ENCODE data around the gene HSF2. TPM values are rescaled to one million over a fixed set of nuclear protein-coding genes. Genes with fewer than 3 reads are reported as not detected.

Gene HSF2
- total and polyA plus RNA-seq, 2 of the 13 experiments (the other 11 are each of a cell fraction or from before 2014, with no cell fraction given), result 24.8 to 26.4 TPM

GRCh38 chr6:122471107-122472021 lies 71.9 kb downstream of the HSF2 start, which contains the start of gene SERINC1 (continued):
- TF ChIP-seq ZNF761 (CRISPR knock-in tag; conservative IDR thresholded peaks at IDR 0.05), result 0 out of 2 replicates have a peak, but pooled peaks have one; percentile 88
- TF ChIP-seq NCOA5 (CRISPR knock-in tag; IDR thresholded peaks at IDR 0.05), result no peak
- peak; percentile 87 for TF ChIP-seq GABPA (IDR thresholded peaks at IDR 0.05; ENCODE audit: low read depth, low read length)
- TF ChIP-seq GABPA (CRISPR knock-in tag; IDR thresholded peaks at IDR 0.05; ENCODE audit: low read depth), result peak; percentile 99
- TF ChIP-seq STAG1 (CRISPR knock-in tag; IDR thresholded peaks at IDR 0.05), result no peak
- TF ChIP-seq ZNF343 (CRISPR knock-in tag; IDR thresholded peaks at IDR 0.05), result 0 out of 2 replicates have a peak, but pooled peaks have one; percentile 87
- TF ChIP-seq, protein P1, sequence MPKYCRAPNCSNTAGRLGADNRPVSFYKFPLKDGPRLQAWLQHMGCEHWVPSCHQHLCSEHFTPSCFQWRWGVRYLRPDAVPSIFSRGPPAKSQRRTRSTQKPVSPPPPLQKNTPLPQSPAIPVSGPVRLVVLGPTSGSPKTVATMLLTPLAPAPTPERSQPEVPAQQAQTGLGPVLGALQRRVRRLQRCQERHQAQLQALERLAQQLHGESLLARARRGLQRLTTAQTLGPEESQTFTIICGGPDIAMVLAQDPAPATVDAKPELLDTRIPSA (CRISPR knock-in tag; IDR thresholded peaks at IDR 0.05; ENCODE audit: borderline replicate concordance), result no peak; the same call in 1 of the 2 replicates
- no peak for TF ChIP-seq SIN3B (IDR thresholded peaks at IDR 0.05; ENCODE audit: low read length)
- TF ChIP-seq ARNT (IDR thresholded peaks at IDR 0.05), result no peak
- TF ChIP-seq RBFOX2 (IDR thresholded peaks at IDR 0.05; ENCODE audit: low read depth, low read length), result peak; percentile 80
- TF ChIP-seq NFYC (CRISPR knock-in tag; IDR thresholded peaks at IDR 0.05), result peak; percentile 23; the same call in 1 of the 2 replicates
- TF ChIP-seq, protein P2, sequence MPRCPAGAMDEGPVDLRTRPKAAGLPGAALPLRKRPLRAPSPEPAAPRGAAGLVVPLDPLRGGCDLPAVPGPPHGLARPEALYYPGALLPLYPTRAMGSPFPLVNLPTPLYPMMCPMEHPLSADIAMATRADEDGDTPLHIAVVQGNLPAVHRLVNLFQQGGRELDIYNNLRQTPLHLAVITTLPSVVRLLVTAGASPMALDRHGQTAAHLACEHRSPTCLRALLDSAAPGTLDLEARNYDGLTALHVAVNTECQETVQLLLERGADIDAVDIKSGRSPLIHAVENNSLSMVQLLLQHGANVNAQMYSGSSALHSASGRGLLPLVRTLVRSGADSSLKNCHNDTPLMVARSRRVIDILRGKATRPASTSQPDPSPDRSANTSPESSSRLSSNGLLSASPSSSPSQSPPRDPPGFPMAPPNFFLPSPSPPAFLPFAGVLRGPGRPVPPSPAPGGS (CRISPR knock-in tag; IDR thresholded peaks at IDR 0.05), result no peak; the same call in 1 of the 2 replicates
- TF ChIP-seq ZBTB2 (CRISPR knock-in tag; IDR thresholded peaks at IDR 0.05; ENCODE audit: low read depth), result no peak
- no peak for TF ChIP-seq ZNF20 (CRISPR knock-in tag; IDR thresholded peaks at IDR 0.05)
- TF ChIP-seq TARDBP (CRISPR knock-in tag; IDR thresholded peaks at IDR 0.05), result peak; percentile 52
- TF ChIP-seq DMAP1 (CRISPR knock-in tag; IDR thresholded peaks at IDR 0.05), result peak; percentile 92; the same call in 1 of the 2 replicates
- no peak for TF ChIP-seq PCBP2 (optimal IDR thresholded peaks at IDR 0.05; ENCODE audit: low read depth, low read length, poor library complexity, severe bottlenecking)
- TF ChIP-seq, protein P3, sequence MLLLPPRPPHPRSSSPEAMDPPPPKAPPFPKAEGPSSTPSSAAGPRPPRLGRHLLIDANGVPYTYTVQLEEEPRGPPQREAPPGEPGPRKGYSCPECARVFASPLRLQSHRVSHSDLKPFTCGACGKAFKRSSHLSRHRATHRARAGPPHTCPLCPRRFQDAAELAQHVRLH (CRISPR knock-in tag; IDR thresholded peaks at IDR 0.05; ENCODE audit: borderline replicate concordance, low read depth), result peak; percentile 59; the same call in 1 of the 2 replicates
- TF ChIP-seq ZNF232 (CRISPR knock-in tag; IDR thresholded peaks at IDR 0.05; ENCODE audit: borderline replicate concordance), result 0 out of 2 replicates have a peak, but pooled peaks have one; percentile 68
- TF ChIP-seq ZNF570 (CRISPR knock-in tag; IDR thresholded peaks at IDR 0.05; ENCODE audit: borderline replicate concordance), result peak; percentile 78; the same call in 1 of the 2 replicates
- peak; percentile 79 for TF ChIP-seq SP4 (CRISPR knock-in tag; IDR thresholded peaks at IDR 0.05)
- TF ChIP-seq SALL1 (CRISPR knock-in tag; IDR thresholded peaks at IDR 0.05), result peak; percentile 87
- TF ChIP-seq HOXA9 (CRISPR knock-in tag; IDR thresholded peaks at IDR 0.05; ENCODE audit: borderline replicate concordance), result no peak
- TF ChIP-seq GPN1 (CRISPR knock-in tag; IDR thresholded peaks at IDR 0.05; ENCODE audit: borderline replicate concordance), result no peak
- no peak for TF ChIP-seq ZFP82 (CRISPR knock-in tag; IDR thresholded peaks at IDR 0.05; ENCODE audit: borderline replicate concordance)
- TF ChIP-seq, protein P4, sequence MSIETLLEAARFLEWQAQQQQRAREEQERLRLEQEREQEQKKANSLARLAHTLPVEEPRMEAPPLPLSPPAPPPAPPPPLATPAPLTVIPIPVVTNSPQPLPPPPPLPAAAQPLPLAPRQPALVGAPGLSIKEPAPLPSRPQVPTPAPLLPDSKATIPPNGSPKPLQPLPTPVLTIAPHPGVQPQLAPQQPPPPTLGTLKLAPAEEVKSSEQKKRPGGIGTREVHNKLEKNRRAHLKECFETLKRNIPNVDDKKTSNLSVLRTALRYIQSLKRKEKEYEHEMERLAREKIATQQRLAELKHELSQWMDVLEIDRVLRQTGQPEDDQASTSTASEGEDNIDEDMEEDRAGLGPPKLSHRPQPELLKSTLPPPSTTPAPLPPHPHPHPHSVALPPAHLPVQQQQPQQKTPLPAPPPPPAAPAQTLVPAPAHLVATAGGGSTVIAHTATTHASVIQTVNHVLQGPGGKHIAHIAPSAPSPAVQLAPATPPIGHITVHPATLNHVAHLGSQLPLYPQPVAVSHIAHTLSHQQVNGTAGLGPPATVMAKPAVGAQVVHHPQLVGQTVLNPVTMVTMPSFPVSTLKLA (IDR thresholded peaks at IDR 0.05), result no peak; the same call in 1 of the 2 replicates
